Measurements from ENCODE around the gene FAM98C.

FAM98C gene

DNA sequence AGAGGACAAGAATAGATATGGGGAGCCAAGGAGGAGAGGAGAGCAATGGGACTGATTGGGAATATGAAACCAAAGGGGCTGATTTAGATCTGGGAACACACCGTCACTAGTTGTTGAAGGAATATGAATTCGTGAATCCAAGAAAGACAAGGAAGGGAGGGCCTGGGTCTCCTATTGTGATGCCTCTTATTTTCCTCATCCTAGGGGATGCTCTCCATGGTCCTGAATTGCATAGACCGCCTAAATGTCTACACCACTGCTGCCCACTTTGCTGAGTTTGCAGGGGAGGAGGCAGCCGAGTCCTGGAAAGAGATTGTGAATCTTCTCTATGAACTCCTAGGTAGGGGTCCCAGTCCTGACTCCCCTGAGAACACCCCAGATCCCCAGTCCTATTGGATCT, 52.1 kb downstream of the FAM98C start:
- DNase-seq, result peak; percentile 43

DNA sequence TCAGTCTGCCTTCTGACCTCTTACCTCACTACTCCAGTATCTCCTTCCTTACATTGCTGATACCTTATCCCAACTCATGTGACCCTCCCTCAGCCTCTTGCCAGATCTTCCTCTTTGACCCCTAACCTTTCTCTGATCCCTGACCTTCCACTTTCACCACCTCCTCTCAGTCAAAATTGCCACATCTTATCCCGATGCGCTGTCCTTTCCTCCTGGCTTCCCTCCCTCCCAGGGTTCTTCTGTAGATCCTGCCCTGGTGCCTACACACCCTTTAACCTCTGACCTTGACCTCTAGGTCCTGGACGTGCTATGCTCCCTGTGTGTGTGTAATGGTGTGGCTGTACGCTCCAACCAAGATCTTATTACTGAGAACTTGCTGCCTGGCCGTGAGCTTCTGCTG, 54.3 kb downstream of the FAM98C start:
- no peak for DNase-seq

DNA sequence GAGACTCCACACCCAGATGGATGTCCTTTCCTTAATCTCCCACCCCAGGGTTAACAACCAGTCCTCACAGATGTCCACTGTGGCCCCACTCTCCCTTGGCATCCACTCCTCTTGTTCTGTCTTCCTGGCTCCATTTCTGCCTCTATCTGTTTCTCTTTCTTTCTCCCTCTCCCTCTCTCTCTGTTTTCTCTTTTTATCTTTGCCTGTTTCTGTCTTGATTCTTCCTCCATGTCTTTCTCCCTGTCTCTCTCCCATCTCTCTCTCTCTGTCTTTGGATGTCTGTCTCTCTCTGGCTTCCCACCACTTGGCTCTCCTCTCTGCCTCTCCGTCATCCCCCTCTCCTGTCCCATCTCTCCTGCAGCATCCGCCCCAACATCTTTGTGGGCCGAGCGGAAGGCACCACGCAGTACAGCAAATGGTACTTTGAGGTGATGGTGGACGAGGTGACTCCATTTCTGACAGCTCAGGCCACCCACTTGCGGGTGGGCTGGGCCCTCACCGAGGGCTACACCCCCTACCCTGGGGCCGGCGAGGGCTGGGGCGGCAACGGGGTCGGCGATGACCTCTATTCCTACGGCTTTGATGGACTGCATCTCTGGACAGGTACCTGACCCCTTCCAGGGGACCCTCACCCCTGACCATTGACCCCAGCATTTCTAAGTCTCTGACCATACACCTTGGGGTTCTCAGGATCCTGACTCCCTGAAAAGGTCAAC, 55.0 kb downstream of the FAM98C start:
- no peak for DNase-seq

Measured in right kidney (tissue), 1 donor.